Measurements from ENCODE around the gene NR2E1.

Gene NR2E1

GRCh38 chr6:108209738-108210137, 43.9 kb downstream of the NR2E1 start:
- DNase-seq (ENCODE audit: low read depth), result no peak

- no peak for DNase-seq (ENCODE audit: low read depth)
Measured at GRCh38 chr6:108210556-108210955, 44.7 kb downstream of the NR2E1 start.

- DNase-seq (ENCODE audit: low read depth), result no peak
Measured at GRCh38 chr6:108211671-108212070, 45.8 kb downstream of the NR2E1 start.

GRCh38 chr6:108222064-108222463, 56.2 kb downstream of the NR2E1 start:
- DNase-seq (ENCODE audit: low read depth), result no peak

- DNase-seq (ENCODE audit: low read depth), result peak; percentile 18
Measured at GRCh38 chr6:108222504-108222903, 56.7 kb downstream of the NR2E1 start.

GRCh38 chr6:108227290-108227689, 61.5 kb downstream of the NR2E1 start:
- no peak for DNase-seq (ENCODE audit: low read depth)

- no peak for DNase-seq (ENCODE audit: low read depth)
Measured at GRCh38 chr6:108228416-108228815, 62.6 kb downstream of the NR2E1 start.

GRCh38 chr6:108235127-108235526, 69.3 kb downstream of the NR2E1 start:
- no peak for DNase-seq (ENCODE audit: low read depth)

GRCh38 chr6:108236791-108237190, 71.0 kb downstream of the NR2E1 start:
- no peak for DNase-seq (ENCODE audit: low read depth)

- no peak for DNase-seq (ENCODE audit: low read depth)
Measured at GRCh38 chr6:108238322-108238721, 72.5 kb downstream of the NR2E1 start.

All from ELR (cell line).